Tibial nerve (tissue), 4 donors: ENCODE data around the gene SPTSSA.

Source experiments
- CTCF ChIP-seq, 5 experiments: fragments of 200-600 bp in 3 of 5; fragments of 450-650 bp in 2 of 5; sonication (generic) in 3 of 5; IDR thresholded peaks; one replicate each; pipeline ENCODE4 v1.5.1; 2016 to 2019; ENCODE audit warnings: antibody characterized with exemption in 5 of 5, mild to moderate bottlenecking in 3 of 5, moderate library complexity in 2 of 5
- EP300 ChIP-seq, 2 donors: sonication (generic); formaldehyde crosslinking; IDR thresholded peaks; one replicate each; pipeline ENCODE4 v1.6.1; 2017; ENCODE audit warnings: antibody characterized with exemption in 2 of 2, mild to moderate bottlenecking in 1 of 2

GRCh38 chr14:34425095-34425851 is 36.8 kb downstream of the SPTSSA start:
- TF ChIP-seq EP300 (IDR thresholded peaks at IDR 0.05) (no peak), CTCF (IDR thresholded peaks at IDR 0.05) (no peak)
